Measurements from ENCODE around the gene EIF4G3. TPM values are rescaled to one million over a fixed set of nuclear protein-coding genes. Genes with fewer than 3 reads are reported as not detected.

Gene EIF4G3
- total RNA-seq, 2 experiments from 2014 or later = 44.6 to 48.0 TPM

DNA sequence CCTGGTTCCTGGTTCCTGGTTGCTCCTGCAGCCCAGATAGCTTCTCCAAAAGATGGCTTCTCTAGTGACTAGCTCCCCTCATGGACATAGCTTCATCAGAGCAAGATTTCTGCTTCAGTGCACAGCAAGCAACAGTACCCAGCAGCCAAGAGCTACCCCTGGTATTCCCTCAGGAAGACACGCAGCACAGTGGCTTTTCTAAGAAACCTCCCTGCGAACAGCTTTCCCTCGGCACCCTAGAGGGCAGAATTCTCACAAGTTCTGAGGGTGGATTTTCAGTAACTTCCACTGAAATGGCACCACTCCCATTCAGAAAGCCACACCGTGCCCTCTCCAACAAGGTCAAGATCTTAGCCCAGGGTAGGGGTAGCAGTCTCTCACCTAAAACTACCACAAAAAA, 128.2 kb downstream of the EIF4G3 start:
- Mint-ChIP-seq H3K4me3 (no peak overlapping the region), H3K9me3 (no peaks in the 10 kb centered on the region), H3K4me1 (ENCODE audit: low read depth) (no peaks in the 10 kb centered on the region), H3K36me3 (ENCODE audit: low read depth) (peaks cover 10% of the 10 kb centered on the region), H3K27ac (no peak overlapping the region), H3K27me3 (ENCODE audit: low read depth) (no peaks in the 10 kb centered on the region)
- intact Hi-C loops (cut with micrococcal nuclease) = no loop called here
- CTCF ChIA-PET = no interaction called here
- no peak for DNase-seq

DNA sequence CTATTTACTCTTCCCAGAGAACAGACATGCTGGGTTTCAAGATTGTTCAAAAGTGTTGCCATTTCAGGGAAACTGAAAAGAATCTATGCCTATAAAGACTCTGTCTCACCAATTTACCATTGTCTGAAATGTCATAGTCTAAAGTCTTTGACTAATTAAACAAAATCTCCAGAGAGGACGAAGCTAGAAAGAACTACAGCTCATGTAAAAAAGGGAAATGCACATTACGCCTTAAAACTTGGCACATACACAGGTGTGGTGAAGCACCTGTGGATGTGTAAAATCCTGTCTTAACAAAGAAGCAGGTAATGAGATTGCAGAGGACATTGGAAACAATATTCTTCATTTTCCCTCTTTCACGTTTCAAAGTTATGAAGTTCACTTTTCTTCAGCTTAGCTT, 130.6 kb downstream of the EIF4G3 start:
- intact Hi-C loops (cut with micrococcal nuclease) = no loop called here
- H3K4me3 Mint-ChIP-seq = no peak overlapping the region
- DNase-seq = no peak
- peaks cover 2% of the 10 kb centered on the region for H3K4me1 Mint-ChIP-seq (ENCODE audit: low read depth)
- no peaks in the 10 kb centered on the region for H3K27me3 Mint-ChIP-seq (ENCODE audit: low read depth)
- CTCF ChIA-PET = interaction anchor here (0.6 kb wide), 2 partner anchors 10 to 393 kb away, joined by 3 to 4 read pairs; no protein-coding TSS in a partner anchor
- H3K36me3 Mint-ChIP-seq (ENCODE audit: low read depth) = peaks cover 15% of the 10 kb centered on the region
- no peaks in the 10 kb centered on the region for H3K9me3 Mint-ChIP-seq
- no peak overlapping the region for H3K27ac Mint-ChIP-seq

DNA sequence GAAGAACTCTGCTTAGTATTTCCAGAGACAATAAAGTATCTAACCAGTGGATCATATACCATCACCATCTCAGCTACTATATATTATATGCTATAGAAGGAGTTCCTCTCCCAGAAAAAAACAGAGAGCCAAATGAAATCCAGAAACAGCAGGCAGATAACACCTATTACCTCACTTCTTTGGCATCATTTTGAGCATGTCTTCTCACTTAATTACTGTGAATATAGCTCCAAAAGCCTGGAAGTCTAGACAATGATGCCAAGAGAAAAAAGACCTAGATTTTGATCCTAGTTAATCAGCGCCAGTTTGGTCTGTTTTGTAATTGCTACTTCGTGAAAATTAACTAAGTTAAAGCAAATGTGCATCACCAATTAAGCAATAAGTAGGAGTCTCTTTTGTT, 131.3 kb downstream of the EIF4G3 start:
- CTCF ChIA-PET = interaction anchor here (0.6 to 1.1 kb wide), 4 partner anchors 24 to 394 kb away, joined by 3 to 5 read pairs (median 3); no protein-coding TSS in a partner anchor
- no peak overlapping the region for H3K4me3 Mint-ChIP-seq
- H3K27me3 Mint-ChIP-seq (ENCODE audit: low read depth) = no peaks in the 10 kb centered on the region

DNA sequence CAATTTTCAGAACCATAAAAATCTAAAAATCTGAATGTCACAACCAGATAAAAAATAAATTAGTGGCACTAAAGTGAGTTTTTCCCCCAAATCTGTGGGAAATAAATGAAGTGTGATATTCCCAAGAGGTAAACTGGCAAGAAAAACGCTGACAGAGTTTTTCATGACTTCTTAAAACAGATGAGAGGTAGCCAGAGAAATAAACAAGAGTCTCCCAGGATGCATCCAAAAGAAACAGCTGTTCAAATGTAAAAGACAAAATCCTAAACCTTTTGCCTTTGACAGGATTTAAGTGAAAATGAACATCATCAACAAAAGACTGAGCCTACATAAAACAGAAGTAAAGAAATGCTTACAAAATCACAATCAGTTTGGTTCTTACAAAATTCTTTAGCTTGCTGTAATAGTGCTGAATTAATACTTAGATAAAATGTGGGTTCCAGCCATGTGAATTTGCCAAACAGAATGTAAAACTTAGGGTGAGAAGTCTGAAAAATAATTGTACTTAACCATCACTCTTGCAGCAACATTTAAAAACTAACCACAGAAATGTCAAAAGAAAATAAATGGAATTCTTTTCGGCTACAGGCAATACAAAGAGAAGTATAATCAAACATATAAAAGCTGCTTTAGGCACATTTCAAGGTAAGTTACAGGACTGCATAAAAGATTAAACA, 133.6 kb downstream of the EIF4G3 start:
- no peak overlapping the region for H3K27ac Mint-ChIP-seq
- no peaks in the 10 kb centered on the region for H3K9me3 Mint-ChIP-seq
- intact Hi-C loops (cut with micrococcal nuclease) = no loop called here
- no peak overlapping the region for H3K4me3 Mint-ChIP-seq
- peaks cover 10% of the 10 kb centered on the region for H3K36me3 Mint-ChIP-seq (ENCODE audit: low read depth)
- CTCF ChIA-PET = interaction anchor here (0.9 kb wide), 1 partner anchor 152 kb away, joined by 3 read pairs; no protein-coding TSS in a partner anchor
- no peaks in the 10 kb centered on the region for H3K27me3 Mint-ChIP-seq (ENCODE audit: low read depth)
- DNase-seq = no peak
- peaks cover 2% of the 10 kb centered on the region for H3K4me1 Mint-ChIP-seq (ENCODE audit: low read depth)

More for the DNA sequence above, 131.3 kb downstream of the EIF4G3 start:
- Mint-ChIP-seq H3K4me1 (ENCODE audit: low read depth) (peaks cover 2% of the 10 kb centered on the region), H3K27ac (no peak overlapping the region), H3K9me3 (no peaks in the 10 kb centered on the region), H3K36me3 (ENCODE audit: low read depth) (peaks cover 13% of the 10 kb centered on the region)
- DNase-seq = no peak
- intact Hi-C loops (cut with micrococcal nuclease) = no loop called here

DNA sequence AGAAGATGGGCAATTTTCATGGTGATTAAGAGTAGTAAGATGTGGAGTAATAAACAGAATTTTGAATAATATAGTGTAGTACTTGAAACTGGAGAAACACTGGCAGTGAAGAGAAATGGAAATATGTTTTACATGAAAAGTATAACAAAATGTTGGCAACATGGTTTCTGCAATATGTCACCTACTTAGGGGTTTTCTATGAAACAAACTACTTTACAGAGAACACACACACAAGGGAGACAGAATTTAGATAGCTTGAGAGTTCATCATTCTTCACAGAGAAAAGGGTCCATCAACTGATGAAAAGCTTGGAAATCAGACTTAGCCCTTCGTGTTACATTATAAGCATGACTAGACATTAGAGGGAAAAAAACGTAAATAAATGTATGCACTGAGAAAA, 135.2 kb downstream of the EIF4G3 start:
- Mint-ChIP-seq H3K27ac (no peak overlapping the region), H3K27me3 (ENCODE audit: low read depth) (no peaks in the 10 kb centered on the region), H3K36me3 (ENCODE audit: low read depth) (peaks cover 10% of the 10 kb centered on the region), H3K9me3 (no peaks in the 10 kb centered on the region), H3K4me3 (no peak overlapping the region), H3K4me1 (ENCODE audit: low read depth) (peaks cover 2% of the 10 kb centered on the region)
- intact Hi-C loops (cut with micrococcal nuclease) = no loop called here
- DNase-seq = no peak
- CTCF ChIA-PET = interaction anchor here (0.6 kb wide), 1 partner anchor 161 kb away, joined by 4 read pairs; no protein-coding TSS in a partner anchor

DNA sequence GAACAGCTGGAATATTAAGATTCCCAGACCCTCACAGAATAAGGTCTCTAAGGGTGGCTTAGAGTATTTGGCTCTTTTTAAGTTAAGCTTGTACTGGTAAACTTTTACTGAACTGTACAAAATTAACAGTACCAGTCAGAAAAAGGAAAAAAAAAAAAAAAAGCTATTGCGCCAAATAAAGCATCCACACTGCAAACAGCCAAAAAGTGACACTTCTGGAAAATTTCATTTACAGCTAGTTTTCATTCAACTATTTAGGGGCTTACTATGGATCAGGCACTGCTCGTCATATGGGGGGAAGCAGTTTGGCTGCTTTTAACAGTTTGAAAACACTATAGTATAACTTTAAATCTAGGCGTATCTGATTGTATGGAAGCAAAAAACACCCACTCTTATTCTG, 139.6 kb downstream of the EIF4G3 start:
- CTCF ChIA-PET = no interaction called here
- H3K4me1 Mint-ChIP-seq (ENCODE audit: low read depth) = peaks cover 3% of the 10 kb centered on the region
- H3K9me3 Mint-ChIP-seq = no peaks in the 10 kb centered on the region
- no peak overlapping the region for H3K27ac Mint-ChIP-seq
- H3K36me3 Mint-ChIP-seq (ENCODE audit: low read depth) = peaks cover 9% of the 10 kb centered on the region
- no peak overlapping the region for H3K4me3 Mint-ChIP-seq
- intact Hi-C loops (cut with micrococcal nuclease) = no loop called here
- no peak for DNase-seq
- no peaks in the 10 kb centered on the region for H3K27me3 Mint-ChIP-seq (ENCODE audit: low read depth)

DNA sequence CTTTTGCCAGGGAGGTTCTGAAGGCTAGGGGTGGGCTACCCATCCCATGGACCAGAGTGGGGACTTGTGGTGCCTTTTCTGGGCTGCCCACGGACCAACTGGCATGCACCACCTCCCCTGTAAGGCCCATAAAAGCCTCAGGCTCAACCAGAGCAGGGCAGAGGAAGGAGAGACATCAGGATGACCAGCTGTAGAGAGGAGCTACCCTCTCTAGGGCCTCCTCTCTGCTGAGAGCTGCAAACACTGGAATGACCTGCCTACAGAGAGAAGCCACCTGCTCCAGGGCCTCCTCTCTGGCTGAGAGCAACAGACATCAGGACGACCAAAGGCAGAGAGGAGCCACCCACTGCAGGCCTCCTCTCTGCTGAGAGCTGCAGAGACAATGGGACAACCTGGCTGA, 140.9 kb downstream of the EIF4G3 start:
- Mint-ChIP-seq H3K4me3 (no peak overlapping the region), H3K27ac (no peak overlapping the region), H3K27me3 (ENCODE audit: low read depth) (no peaks in the 10 kb centered on the region), H3K36me3 (ENCODE audit: low read depth) (peaks cover 8% of the 10 kb centered on the region), H3K9me3 (no peaks in the 10 kb centered on the region), H3K4me1 (ENCODE audit: low read depth) (peaks cover 3% of the 10 kb centered on the region)
- intact Hi-C loops (cut with micrococcal nuclease) = no loop called here
- DNase-seq = no peak
- CTCF ChIA-PET = interaction anchor here (0.6 kb wide), 1 partner anchor 10 kb away, joined by 4 read pairs; no protein-coding TSS in a partner anchor

DNA sequence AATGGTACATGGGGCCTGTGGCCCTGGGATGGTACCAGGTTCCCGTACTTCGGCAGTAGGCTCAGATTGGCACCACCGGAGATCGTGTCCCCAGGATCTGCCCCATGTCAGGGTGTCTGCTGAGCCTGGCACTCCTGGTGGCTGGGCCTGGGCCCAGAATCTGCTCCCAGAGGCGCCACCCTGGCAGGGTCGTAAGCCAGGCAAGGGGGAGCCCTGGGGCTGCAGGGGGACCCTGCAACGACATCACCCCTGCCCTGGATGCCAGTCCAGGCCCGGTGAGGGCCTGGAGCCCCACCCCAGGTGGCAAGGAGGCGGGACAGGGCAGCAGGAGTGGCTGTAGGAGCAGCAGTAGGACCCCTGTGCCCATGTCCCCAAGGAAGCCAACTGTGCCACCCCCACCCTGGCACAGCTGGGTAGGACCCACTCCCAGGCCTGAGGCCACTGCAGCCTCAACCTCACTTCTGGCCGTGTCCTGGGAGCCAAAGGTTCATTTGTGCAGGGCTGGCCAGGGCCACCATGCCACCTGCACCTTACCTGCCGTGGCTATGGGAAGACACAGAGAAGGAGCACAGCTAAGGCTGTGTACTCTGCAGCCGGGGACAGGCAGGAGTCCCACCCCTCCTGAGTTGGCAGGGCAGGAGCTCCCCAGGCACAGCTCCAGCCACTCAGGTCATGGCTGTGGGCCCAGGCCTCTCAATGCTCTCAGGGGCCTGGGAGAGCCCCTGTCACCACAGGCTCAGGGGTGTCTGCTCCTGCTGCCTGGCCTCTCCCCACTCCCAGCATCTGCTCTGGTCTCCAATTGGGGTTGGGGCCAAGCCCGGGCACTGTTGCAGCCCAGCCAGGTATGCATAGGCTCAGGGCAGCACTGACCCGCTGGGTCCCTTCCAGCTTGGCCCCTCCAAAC, 141.7 kb downstream of the EIF4G3 start:
- Mint-ChIP-seq H3K4me1 (ENCODE audit: low read depth) (peaks cover 3% of the 10 kb centered on the region), H3K36me3 (ENCODE audit: low read depth) (peaks cover 11% of the 10 kb centered on the region), H3K27ac (no peak overlapping the region), H3K4me3 (no peak overlapping the region), H3K27me3 (ENCODE audit: low read depth) (no peaks in the 10 kb centered on the region), H3K9me3 (no peaks in the 10 kb centered on the region)
- no peak for DNase-seq
- intact Hi-C loops (cut with micrococcal nuclease) = no loop called here
- CTCF ChIA-PET = no interaction called here

DNA sequence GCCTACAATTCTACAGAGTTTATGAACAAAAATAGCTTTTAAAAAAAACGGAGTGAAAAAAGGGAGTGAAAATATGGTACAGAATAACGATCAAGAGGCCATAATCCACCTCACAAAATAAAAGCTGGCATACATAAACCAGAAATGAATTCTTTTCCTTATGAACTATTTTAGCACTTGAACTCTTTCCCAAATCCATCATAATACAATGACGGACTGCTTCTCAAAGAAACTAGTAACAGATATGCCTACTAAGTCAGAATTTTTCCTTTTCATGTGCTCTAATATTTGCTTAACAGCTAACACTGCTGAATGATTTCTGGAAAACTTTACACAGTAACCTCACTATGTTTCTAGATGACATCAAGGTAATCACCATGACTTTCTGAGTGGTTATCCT, 144.0 kb downstream of the EIF4G3 start:
- Mint-ChIP-seq H3K36me3 (ENCODE audit: low read depth) (peaks cover 10% of the 10 kb centered on the region), H3K4me3 (no peak overlapping the region), H3K9me3 (no peaks in the 10 kb centered on the region), H3K27ac (no peak overlapping the region), H3K27me3 (ENCODE audit: low read depth) (no peaks in the 10 kb centered on the region), H3K4me1 (ENCODE audit: low read depth) (peaks cover 7% of the 10 kb centered on the region)
- CTCF ChIA-PET = interaction anchor here (0.7 kb wide), 1 partner anchor 249 kb away, joined by 3 read pairs; no protein-coding TSS in a partner anchor
- intact Hi-C loops (cut with micrococcal nuclease) = no loop called here
- DNase-seq = no peak

DNA sequence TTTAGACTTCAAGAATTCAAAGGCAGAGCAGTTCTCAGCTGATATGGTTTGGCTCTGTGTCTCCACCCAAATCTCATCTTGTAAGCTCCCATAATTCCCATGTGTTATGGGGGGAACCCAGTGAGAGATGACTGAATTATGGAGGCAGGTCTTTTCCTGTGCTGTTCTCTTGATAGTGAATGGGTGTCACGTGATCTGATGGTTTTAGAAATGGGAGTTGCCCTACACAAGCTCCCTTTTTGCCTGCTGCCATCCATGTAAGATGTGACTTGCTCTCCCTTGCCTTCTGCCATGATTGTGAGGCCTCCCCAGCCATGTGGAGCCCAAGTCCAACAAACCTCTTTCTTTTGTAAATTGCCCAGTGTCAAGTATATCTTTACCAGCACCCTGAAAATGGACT, 146.5 kb downstream of the EIF4G3 start:
- peaks cover 7% of the 10 kb centered on the region for H3K4me1 Mint-ChIP-seq (ENCODE audit: low read depth)
- H3K27ac Mint-ChIP-seq = no peak overlapping the region
- CTCF ChIA-PET = no interaction called here
- H3K4me3 Mint-ChIP-seq = no peak overlapping the region
- H3K27me3 Mint-ChIP-seq (ENCODE audit: low read depth) = no peaks in the 10 kb centered on the region
- H3K9me3 Mint-ChIP-seq = no peaks in the 10 kb centered on the region
- no peak for DNase-seq
- intact Hi-C loops (cut with micrococcal nuclease) = no loop called here
- H3K36me3 Mint-ChIP-seq (ENCODE audit: low read depth) = peaks cover 13% of the 10 kb centered on the region

DNA sequence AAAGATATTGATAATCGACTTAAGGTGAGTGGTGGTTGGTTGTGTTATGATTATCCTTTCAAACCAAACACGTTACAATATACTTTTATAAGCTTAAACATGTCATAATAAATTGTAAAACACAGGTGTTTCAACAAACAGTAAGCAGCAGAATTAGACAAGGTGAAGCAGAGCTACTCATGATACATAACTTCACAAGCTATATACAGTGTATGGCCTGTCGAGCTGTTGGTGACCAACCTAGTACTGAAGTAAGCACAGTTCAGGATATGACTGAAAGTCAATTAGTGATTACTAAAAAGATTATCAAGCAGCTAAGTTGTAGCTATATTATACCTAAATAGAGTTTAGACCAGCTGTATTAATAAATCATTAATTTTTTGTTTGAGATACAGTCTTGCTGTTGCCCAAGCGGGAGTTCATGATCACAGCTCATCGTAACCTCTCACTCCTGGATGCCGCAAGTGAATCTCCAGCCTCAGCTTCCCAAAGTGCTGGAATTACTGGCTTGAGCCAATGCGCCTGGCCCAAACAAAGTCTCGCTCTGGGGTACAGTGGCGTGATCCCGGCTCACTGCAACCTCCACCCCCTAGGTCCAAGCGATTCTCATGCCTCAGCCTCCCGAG, 148.1 kb downstream of the EIF4G3 start:
- Mint-ChIP-seq H3K4me1 (ENCODE audit: low read depth) (peaks cover 7% of the 10 kb centered on the region), H3K27me3 (ENCODE audit: low read depth) (no peaks in the 10 kb centered on the region), H3K4me3 (no peak overlapping the region), H3K27ac (no peak overlapping the region), H3K9me3 (no peaks in the 10 kb centered on the region), H3K36me3 (ENCODE audit: low read depth) (peaks cover 16% of the 10 kb centered on the region)
- CTCF ChIA-PET = interaction anchor here (0.6 kb wide), 1 partner anchor 52 kb away, joined by 5 read pairs; no protein-coding TSS in a partner anchor
- intact Hi-C loops (cut with micrococcal nuclease) = no loop called here
- DNase-seq = no peak

DNA sequence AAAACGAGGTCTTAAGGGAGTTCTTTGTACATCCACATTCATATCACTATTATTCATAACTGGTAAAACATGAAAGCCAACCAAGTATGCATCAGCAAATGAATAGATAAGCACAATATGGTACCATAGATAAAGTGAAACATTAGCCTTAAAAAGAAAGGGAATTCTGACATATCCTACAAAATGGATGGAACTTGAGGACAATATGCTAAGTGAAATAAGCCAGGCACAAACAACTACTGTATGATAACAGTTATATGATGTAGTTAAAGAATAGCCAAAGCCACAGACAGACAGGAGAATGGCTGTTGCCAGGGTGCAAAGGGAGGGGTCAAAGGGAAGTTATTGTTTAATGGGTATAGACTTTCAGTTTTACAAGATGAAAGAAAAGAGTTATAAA, 148.9 kb downstream of the EIF4G3 start:
- CTCF ChIA-PET = interaction anchor here (0.6 kb wide), 1 partner anchor 52 kb away, joined by 5 read pairs; no protein-coding TSS in a partner anchor
- H3K4me1 Mint-ChIP-seq (ENCODE audit: low read depth) = peaks cover 6% of the 10 kb centered on the region
- DNase-seq = no peak
- no peaks in the 10 kb centered on the region for H3K9me3 Mint-ChIP-seq
- H3K27me3 Mint-ChIP-seq (ENCODE audit: low read depth) = no peaks in the 10 kb centered on the region
- intact Hi-C loops (cut with micrococcal nuclease) = no loop called here
- H3K4me3 Mint-ChIP-seq = no peak overlapping the region
- peaks cover 16% of the 10 kb centered on the region for H3K36me3 Mint-ChIP-seq (ENCODE audit: low read depth)
- H3K27ac Mint-ChIP-seq = no peak overlapping the region

All from activated naive CD4-positive, alpha-beta T cell treated with anti-CD3 and anti-CD28 coated beads for 36 hours (primary cell).